Hepatocyte (in vitro differentiated cells): Measurements from ENCODE around the gene CIT.

Experiments
- CTCF ChIP-seq: fragments of 200-600 bp; sonication (generic); IDR thresholded peaks from 2 replicates; pipeline ENCODE4 v1.5.1; 2016; ENCODE audit warnings: antibody characterized with exemption, mild to moderate bottlenecking; ENCODE audit not compliant: poor library complexity
- EZH2phosphoT487 ChIP-seq: fragments of 200-600 bp; sonication (generic); IDR thresholded peaks from one replicate; pipeline ENCODE4 v1.6.1; 2018; ENCODE audit warnings: antibody characterized with exemption, mild to moderate bottlenecking, low read depth, moderate library complexity; ENCODE audit not compliant: unreplicated experiment, severe bottlenecking

- TF ChIP-seq CTCF (no peak), EZH2phosphoT487 (no peak)
Measured at GRCh38 chr12:119781804-119782203, 95.3 kb downstream of the CIT start.
